Measurements from ENCODE around the gene BIN1. TPM values are rescaled to one million over a fixed set of nuclear protein-coding genes. Genes with fewer than 3 reads are reported as not detected.
A peak's percentile ranks its signal among the peaks of the same experiment; 100 is the strongest.

The BIN1 gene
- total RNA-seq, 1 experiment from 2014 or later, result 42.5 TPM

DNA sequence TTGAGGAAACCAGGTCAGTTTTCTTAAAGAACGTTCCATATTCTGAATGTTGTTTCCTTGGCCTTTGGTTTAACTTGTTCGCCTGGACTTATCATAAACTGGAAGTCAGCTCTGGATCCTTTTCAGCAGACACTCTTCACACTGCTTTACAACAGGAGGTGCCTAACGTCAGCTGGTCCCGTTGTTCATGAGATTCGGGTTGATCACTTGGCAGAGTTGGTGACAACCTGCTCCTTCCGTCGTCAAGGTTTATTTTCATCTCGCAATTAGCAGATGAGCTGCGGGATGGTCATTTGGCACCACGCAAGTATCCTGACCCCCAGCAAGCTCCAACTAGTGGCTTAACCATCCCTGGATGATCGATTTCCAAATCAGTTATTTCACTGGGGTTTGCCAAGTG is 23.0 kb upstream of the BIN1 start (continued):
- TF ChIP-seq, protein P1, sequence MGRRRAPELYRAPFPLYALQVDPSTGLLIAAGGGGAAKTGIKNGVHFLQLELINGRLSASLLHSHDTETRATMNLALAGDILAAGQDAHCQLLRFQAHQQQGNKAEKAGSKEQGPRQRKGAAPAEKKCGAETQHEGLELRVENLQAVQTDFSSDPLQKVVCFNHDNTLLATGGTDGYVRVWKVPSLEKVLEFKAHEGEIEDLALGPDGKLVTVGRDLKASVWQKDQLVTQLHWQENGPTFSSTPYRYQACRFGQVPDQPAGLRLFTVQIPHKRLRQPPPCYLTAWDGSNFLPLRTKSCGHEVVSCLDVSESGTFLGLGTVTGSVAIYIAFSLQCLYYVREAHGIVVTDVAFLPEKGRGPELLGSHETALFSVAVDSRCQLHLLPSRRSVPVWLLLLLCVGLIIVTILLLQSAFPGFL (CRISPR knock-in tag; IDR thresholded peaks at IDR 0.05; ENCODE audit: borderline replicate concordance), result no peak

DNA sequence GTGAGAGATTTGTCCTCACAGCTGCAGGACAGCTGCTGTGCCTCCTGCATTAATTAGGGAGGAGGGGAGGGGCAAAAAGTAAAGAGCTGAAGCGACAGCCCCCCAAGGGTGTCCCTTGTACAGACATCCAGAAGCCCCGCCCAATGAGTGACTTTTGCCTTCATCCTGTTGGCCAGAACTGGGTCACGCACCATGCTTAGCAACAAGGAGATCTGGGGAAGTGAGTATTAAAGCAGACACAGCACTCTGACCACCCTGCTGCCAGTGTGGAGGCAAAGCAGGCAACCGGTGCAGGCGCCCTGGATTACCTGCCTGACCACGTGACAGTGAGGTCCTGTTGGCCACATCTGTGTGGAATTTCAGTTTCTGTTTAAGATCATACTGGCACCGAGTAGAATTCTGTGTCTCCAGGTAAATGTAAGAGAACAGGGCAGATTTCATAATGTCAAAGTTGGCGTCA is 21.5 kb upstream of the BIN1 start:
- Mint-ChIP-seq H3K4me3 (peak overlapping the region; percentile 16; the same call in 1 of the 2 replicates), H3K9me3 (peaks cover 24% of the 10 kb centered on the region), H3K27me3 (ENCODE audit: low read depth) (peaks cover 7% of the 10 kb centered on the region), H3K27ac (peak overlapping the region; percentile 45; the same call in 1 of the 2 replicates), H3K4me1 (peaks cover 9% of the 10 kb centered on the region), H3K36me3 (peaks cover 13% of the 10 kb centered on the region)
- ChIA-PET POLR2A (interaction anchor here (1.0 kb wide), 1 partner anchor 22 kb away, joined by 3 read pairs; the partner anchor contains the start of gene BIN1), CTCF (no interaction called here)
- DNase-seq (ENCODE audit: low spot score), result peak; percentile 60
- TF ChIP-seq, protein P2, sequence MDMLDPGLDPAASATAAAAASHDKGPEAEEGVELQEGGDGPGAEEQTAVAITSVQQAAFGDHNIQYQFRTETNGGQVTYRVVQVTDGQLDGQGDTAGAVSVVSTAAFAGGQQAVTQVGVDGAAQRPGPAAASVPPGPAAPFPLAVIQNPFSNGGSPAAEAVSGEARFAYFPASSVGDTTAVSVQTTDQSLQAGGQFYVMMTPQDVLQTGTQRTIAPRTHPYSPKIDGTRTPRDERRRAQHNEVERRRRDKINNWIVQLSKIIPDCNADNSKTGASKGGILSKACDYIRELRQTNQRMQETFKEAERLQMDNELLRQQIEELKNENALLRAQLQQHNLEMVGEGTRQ (CRISPR knock-in tag; IDR thresholded peaks at IDR 0.05), result peak; percentile 89
- TF ChIP-seq, protein P3, sequence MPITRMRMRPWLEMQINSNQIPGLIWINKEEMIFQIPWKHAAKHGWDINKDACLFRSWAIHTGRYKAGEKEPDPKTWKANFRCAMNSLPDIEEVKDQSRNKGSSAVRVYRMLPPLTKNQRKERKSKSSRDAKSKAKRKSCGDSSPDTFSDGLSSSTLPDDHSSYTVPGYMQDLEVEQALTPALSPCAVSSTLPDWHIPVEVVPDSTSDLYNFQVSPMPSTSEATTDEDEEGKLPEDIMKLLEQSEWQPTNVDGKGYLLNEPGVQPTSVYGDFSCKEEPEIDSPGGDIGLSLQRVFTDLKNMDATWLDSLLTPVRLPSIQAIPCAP (CRISPR knock-in tag; IDR thresholded peaks at IDR 0.05), result no peak
- TF ChIP-seq, protein P4, sequence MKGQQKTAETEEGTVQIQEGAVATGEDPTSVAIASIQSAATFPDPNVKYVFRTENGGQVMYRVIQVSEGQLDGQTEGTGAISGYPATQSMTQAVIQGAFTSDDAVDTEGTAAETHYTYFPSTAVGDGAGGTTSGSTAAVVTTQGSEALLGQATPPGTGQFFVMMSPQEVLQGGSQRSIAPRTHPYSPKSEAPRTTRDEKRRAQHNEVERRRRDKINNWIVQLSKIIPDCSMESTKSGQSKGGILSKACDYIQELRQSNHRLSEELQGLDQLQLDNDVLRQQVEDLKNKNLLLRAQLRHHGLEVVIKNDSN (CRISPR knock-in tag; IDR thresholded peaks at IDR 0.05), result peak; percentile 86
- peak; percentile 99 for ATAC-seq

DNA sequence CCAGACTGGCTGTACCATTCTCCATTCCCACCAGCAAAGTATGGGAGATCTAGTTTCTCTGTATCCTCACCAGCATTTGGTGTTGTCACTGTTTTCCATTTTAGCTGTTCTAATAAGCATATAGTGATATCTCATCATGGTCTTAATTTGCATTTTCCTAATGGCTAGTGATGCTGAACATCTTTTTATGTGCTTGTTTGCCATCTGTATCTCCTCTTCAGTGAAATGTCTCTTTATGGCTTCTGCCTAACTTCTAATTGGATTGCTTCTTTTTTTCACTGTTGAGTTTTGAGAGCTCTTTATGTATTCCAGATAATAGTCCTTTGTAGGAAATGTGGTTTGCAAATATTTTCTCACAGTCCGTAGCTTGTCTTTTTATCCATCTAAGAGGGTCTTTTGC is 18.9 kb upstream of the BIN1 start:
- H3K4me1 Mint-ChIP-seq, result peaks cover 9% of the 10 kb centered on the region
- ATAC-seq, result no peak
- H3K36me3 Mint-ChIP-seq, result peaks cover 28% of the 10 kb centered on the region
- peaks cover 6% of the 10 kb centered on the region for H3K27me3 Mint-ChIP-seq (ENCODE audit: low read depth)
- DNase-seq (ENCODE audit: low spot score), result no peak
- TF ChIP-seq, protein P4 (CRISPR knock-in tag; IDR thresholded peaks at IDR 0.05), result no peak
- TF ChIP-seq, protein P5, sequence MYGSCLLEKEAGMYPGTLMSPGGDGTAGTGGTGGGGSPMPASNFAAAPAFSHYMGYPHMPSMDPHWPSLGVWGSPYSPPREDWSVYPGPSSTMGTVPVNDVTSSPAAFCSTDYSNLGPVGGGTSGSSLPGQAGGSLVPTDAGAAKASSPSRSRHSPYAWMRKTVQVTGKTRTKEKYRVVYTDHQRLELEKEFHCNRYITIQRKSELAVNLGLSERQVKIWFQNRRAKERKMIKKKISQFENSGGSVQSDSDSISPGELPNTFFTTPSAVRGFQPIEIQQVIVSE (CRISPR knock-in tag; IDR thresholded peaks at IDR 0.05; ENCODE audit: borderline replicate concordance), result no peak
- TF ChIP-seq ZNF121 (CRISPR knock-in tag; IDR thresholded peaks at IDR 0.05), result no peak
- TF ChIP-seq, protein P6, sequence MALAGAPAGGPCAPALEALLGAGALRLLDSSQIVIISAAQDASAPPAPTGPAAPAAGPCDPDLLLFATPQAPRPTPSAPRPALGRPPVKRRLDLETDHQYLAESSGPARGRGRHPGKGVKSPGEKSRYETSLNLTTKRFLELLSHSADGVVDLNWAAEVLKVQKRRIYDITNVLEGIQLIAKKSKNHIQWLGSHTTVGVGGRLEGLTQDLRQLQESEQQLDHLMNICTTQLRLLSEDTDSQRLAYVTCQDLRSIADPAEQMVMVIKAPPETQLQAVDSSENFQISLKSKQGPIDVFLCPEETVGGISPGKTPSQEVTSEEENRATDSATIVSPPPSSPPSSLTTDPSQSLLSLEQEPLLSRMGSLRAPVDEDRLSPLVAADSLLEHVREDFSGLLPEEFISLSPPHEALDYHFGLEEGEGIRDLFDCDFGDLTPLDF (CRISPR knock-in tag; IDR thresholded peaks at IDR 0.05), result no peak
- peaks cover 40% of the 10 kb centered on the region for H3K9me3 Mint-ChIP-seq
- ChIA-PET POLR2A (interaction anchor here (0.6 kb wide), 1 partner anchor 95 kb away, joined by 3 read pairs; no protein-coding TSS in a partner anchor), CTCF (no interaction called here)
- no peak overlapping the region for H3K4me3 Mint-ChIP-seq
- H3K27ac Mint-ChIP-seq, result no peak overlapping the region

DNA sequence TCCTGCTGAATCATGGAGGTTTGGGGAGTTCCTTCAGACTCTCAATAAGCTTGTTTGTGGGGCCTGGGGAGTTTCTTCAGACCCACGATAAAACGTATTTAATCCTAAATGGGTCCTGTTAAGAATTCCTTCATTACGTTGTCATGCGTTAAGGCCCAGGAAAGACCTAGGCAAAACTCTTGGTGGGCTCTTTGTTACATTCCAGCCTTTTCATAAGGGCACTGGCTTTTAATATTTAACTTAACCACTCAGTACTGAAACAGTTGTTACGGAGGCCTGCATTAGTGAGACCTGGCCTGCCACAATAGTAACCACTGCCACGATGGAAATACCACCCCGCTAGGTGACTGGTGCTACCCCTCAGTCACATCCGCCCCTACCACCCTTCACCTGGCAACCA is 17.5 kb upstream of the BIN1 start:
- Mint-ChIP-seq H3K4me3 (no peak overlapping the region), H3K36me3 (peaks cover 32% of the 10 kb centered on the region), H3K4me1 (peaks cover 9% of the 10 kb centered on the region), H3K27me3 (ENCODE audit: low read depth) (peaks cover 6% of the 10 kb centered on the region), H3K27ac (no peak overlapping the region), H3K9me3 (peaks cover 44% of the 10 kb centered on the region)
- ChIA-PET POLR2A (interaction anchor here (0.7 kb wide), 1 partner anchor 13 kb away, joined by 4 read pairs; no protein-coding TSS in a partner anchor), CTCF (no interaction called here)
- DNase-seq (ENCODE audit: low spot score) (no peak), ATAC-seq (no peak)
- no peak for TF ChIP-seq ZNF121 (CRISPR knock-in tag; IDR thresholded peaks at IDR 0.05)
- TF ChIP-seq, protein P7, sequence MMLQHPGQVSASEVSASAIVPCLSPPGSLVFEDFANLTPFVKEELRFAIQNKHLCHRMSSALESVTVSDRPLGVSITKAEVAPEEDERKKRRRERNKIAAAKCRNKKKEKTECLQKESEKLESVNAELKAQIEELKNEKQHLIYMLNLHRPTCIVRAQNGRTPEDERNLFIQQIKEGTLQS (CRISPR knock-in tag; conservative IDR thresholded peaks at IDR 0.05), result no peak
- TF ChIP-seq TEAD4 (CRISPR knock-in tag; IDR thresholded peaks at IDR 0.05), result no peak
- no peak for TF ChIP-seq ZNF232 (CRISPR knock-in tag; IDR thresholded peaks at IDR 0.05)
- TF ChIP-seq, protein P8, sequence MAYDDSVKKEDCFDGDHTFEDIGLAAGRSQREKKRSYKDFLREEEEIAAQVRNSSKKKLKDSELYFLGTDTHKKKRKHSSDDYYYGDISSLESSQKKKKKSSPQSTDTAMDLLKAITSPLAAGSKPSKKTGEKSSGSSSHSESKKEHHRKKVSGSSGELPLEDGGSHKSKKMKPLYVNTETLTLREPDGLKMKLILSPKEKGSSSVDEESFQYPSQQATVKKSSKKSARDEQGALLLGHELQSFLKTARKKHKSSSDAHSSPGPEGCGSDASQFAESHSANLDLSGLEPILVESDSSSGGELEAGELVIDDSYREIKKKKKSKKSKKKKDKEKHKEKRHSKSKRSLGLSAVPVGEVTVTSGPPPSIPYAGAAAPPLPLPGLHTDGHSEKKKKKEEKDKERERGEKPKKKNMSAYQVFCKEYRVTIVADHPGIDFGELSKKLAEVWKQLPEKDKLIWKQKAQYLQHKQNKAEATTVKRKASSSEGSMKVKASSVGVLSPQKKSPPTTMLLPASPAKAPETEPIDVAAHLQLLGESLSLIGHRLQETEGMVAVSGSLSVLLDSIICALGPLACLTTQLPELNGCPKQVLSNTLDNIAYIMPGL (CRISPR knock-in tag; IDR thresholded peaks at IDR 0.05), result no peak
- no peak for TF ChIP-seq MXD4 (CRISPR knock-in tag; IDR thresholded peaks at IDR 0.05; ENCODE audit: borderline replicate concordance)
- TF ChIP-seq, protein P9, sequence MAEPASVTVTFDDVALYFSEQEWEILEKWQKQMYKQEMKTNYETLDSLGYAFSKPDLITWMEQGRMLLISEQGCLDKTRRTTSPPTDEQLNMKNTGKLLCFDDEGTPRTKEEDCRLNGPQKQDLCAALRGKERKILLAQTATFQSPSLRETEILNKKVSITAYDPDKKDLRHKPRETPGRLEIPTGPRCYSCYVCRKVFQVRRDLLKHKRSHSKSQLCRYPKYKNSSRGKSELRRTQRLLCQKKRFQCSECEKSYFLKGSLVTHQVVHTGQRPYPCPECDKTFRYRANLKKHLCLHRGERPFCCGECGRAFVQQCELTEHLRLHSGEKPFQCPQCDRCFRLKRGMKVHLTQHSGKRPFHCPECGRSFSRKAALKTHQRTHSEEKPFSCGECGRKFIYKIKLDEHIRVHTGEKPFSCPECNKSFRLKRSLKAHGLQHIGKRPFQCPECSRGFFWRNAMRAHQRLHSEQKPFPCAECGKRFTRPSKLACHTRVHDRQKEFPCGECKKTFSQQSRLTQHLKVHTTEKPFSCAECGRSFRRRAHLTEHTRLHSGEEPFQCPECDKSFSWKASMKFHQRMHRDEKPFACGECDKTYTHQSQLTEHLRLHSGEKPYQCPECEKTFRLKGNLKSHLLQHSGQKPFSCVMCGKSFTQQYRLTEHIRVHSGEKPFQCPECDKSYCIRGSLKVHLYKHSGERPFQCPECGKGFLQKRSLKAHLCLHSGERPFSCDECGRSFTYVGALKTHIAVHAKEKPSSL (CRISPR knock-in tag; conservative IDR thresholded peaks at IDR 0.05), result no peak
- TF ChIP-seq OVOL2 (CRISPR knock-in tag; IDR thresholded peaks at IDR 0.05; ENCODE audit: borderline replicate concordance), result no peak
- no peak for TF ChIP-seq ZNF263 (CRISPR knock-in tag; IDR thresholded peaks at IDR 0.05; ENCODE audit: low read depth)
- no peak for TF ChIP-seq GABPB1 (CRISPR knock-in tag; IDR thresholded peaks at IDR 0.05)
- TF ChIP-seq ZNF396 (CRISPR knock-in tag; IDR thresholded peaks at IDR 0.05; ENCODE audit: borderline replicate concordance), result no peak
